H1 (cell line): ENCODE data around the gene PDE6D. TPM values are rescaled to one million over a fixed set of nuclear protein-coding genes. Genes with fewer than 3 reads are reported as not detected.
A peak's percentile ranks its signal among the peaks of the same experiment; 100 is the strongest.

ENCODE experiments used
- CTCF ChIA-PET: fragments of 300-600 bp; sonication (Branson Sonifier 250); formaldehyde crosslinking; loops from one replicate; lab custom pipeline; 2021; ENCODE audit not compliant: partially characterized antibody; lab: Charles Lee
- POLR2A ChIA-PET: fragments of 300-600 bp; sonication (Branson Sonifier 250); formaldehyde crosslinking; loops from one replicate; lab custom pipeline; 2021; ENCODE audit warnings: inconsistent platforms; ENCODE audit not compliant: partially characterized antibody; lab: Charles Lee
- DNase-seq, 2 experiments: peaks; one replicate each; pipeline versions ENCODE4 v3.0.0 to v3.0.0-alpha.2; 2010 to 2022; ENCODE audit warnings: low spot score in 2 of 2, low read depth in 1 of 2, mixed read lengths in 1 of 2
- FAIRE-seq: peaks from 2 replicates; lab custom pipeline; 2011; peaks lifted over from hg19 to GRCh38; lab: Jason Lieb, UNC
- H2AFZ ChIP-seq: 2 replicates; pipeline ENCODE4 v1.8.1; 2012; ENCODE audit warnings: low read length, inconsistent platforms
- H2AK5ac ChIP-seq: 2 replicates; pipeline ENCODE4 v1.6.1; 2013; ENCODE audit warnings: low read depth, low read length
- H2BK120ac ChIP-seq: replicated peaks from 2 replicates; pipeline ENCODE3; 2013; ENCODE audit warnings: low read depth, low read length, inconsistent platforms
- H2BK12ac ChIP-seq: 2 replicates; pipeline ENCODE4 v1.6.1; 2013; ENCODE audit warnings: low read depth, low read length
- H2BK15ac ChIP-seq: 2 replicates; pipeline ENCODE4 v1.6.1; 2013; ENCODE audit warnings: low read length
- H2BK20ac ChIP-seq: 2 replicates; pipeline ENCODE4 v1.6.1; 2013; ENCODE audit warnings: low read length
- H2BK5ac ChIP-seq: 2 replicates; pipeline ENCODE4 v1.6.1; 2013; ENCODE audit warnings: low read depth, low read length
- H3K14ac ChIP-seq: 2 replicates; pipeline ENCODE4 v1.6.1; 2013; ENCODE audit warnings: inconsistent platforms; ENCODE audit not compliant: insufficient read length
- H3K18ac ChIP-seq: 2 replicates; pipeline ENCODE4 v1.6.1; 2013; ENCODE audit warnings: low read length; ENCODE audit errors: extremely low read depth
- H3K23ac ChIP-seq: 2 replicates; pipeline ENCODE4 v1.6.1; 2013; ENCODE audit warnings: inconsistent platforms; ENCODE audit not compliant: insufficient read length
- H3K23me2 ChIP-seq: 2 replicates; pipeline ENCODE4 v1.6.1; 2013; ENCODE audit warnings: low read depth, low read length
- H3K27ac ChIP-seq: 2 replicates; pipeline ENCODE4 v1.6.1; 2011; ENCODE audit warnings: low read depth, low read length, inconsistent platforms
- H3K27me3 ChIP-seq, 4 experiments: replicated peaks in 1 of 4; 1 replicate in 1 of 4; 2 replicates in 3 of 4; pipeline versions ENCODE4 v1.6.1 to v1.8.1; 2011 to 2013; ENCODE audit warnings: low read length in 3 of 4, mild to moderate bottlenecking in 3 of 4, inconsistent platforms in 2 of 4, mixed read lengths in 2 of 4, moderate library complexity in 1 of 4; ENCODE audit not compliant: control insufficient read depth in 3 of 4, insufficient read depth in 3 of 4; ENCODE audit errors: extremely low read depth in 1 of 4
- H3K36me3 ChIP-seq, 4 experiments: 2 replicates each; pipeline versions ENCODE4 v1.6.1 to v1.8.1; 2011 to 2013; ENCODE audit warnings: mild to moderate bottlenecking in 4 of 4, low read length in 3 of 4, moderate library complexity in 2 of 4, control low read depth in 1 of 4, inconsistent platforms in 1 of 4; ENCODE audit not compliant: insufficient read depth in 4 of 4, control insufficient read depth in 2 of 4
- H3K4ac ChIP-seq: replicated peaks from 2 replicates; pipeline ENCODE3; 2013; ENCODE audit warnings: low read length, low read depth, mixed read lengths, inconsistent platforms; ENCODE audit not compliant: insufficient read length
- H3K4me1 ChIP-seq, 4 experiments: replicated peaks in 1 of 4; 1 replicate in 1 of 4; 2 replicates in 3 of 4; pipeline versions ENCODE4 v1.6.1 to v1.8.1; 2011 to 2013; ENCODE audit warnings: low read length in 3 of 4, inconsistent platforms in 2 of 4, mixed read lengths in 1 of 4; ENCODE audit not compliant: insufficient read depth in 4 of 4, control insufficient read depth in 3 of 4
- H3K4me2 ChIP-seq, 2 experiments: 2 replicates each; pipeline versions ENCODE4 v1.6.1 to v1.8.1; 2011 to 2013; ENCODE audit warnings: low read depth in 2 of 2, low read length in 2 of 2, control low read depth in 1 of 2, inconsistent platforms in 1 of 2, mild to moderate bottlenecking in 1 of 2; ENCODE audit not compliant: insufficient read depth in 1 of 2
- H3K4me3 ChIP-seq, 4 experiments: fragments of 200-600, 300-600 bp in 1 of 4; sonication (generic), shearing (Covaris generic), sonication (Bioruptor Twin) in 1 of 4; 2 replicates each; pipeline versions ENCODE4 v1.5.1 to v1.8.1; 2011 to 2016; ENCODE audit warnings: low read length in 4 of 4, low read depth in 3 of 4, control low read depth in 2 of 4, inconsistent platforms in 2 of 4, mild to moderate bottlenecking in 2 of 4, mixed read lengths in 1 of 4, moderate library complexity in 1 of 4; ENCODE audit not compliant: insufficient read depth in 2 of 4; ENCODE audit errors: extremely low read depth in 1 of 4
- H3K56ac ChIP-seq: replicated peaks from 2 replicates; pipeline ENCODE3; 2013; ENCODE audit warnings: low read depth, mild to moderate bottlenecking, mixed read lengths, low read length, inconsistent platforms; ENCODE audit not compliant: insufficient read length
- H3K79me1 ChIP-seq: 2 replicates; pipeline ENCODE4 v1.6.1; 2013; ENCODE audit warnings: low read depth, low read length, control low read depth
- H3K79me2 ChIP-seq, 2 experiments: 2 replicates each; pipeline versions ENCODE4 v1.6.1 to v1.8.1; 2012 to 2013; ENCODE audit warnings: low read length in 2 of 2, mild to moderate bottlenecking in 2 of 2, inconsistent platforms in 1 of 2; ENCODE audit not compliant: insufficient read depth in 2 of 2, control insufficient read depth in 1 of 2
- H3K9ac ChIP-seq, 4 experiments: replicated peaks in 1 of 4; 1 replicate in 1 of 4; 2 replicates in 3 of 4; pipeline versions ENCODE4 v1.6.1 to v1.8.1; 2011 to 2013; ENCODE audit warnings: low read depth in 3 of 4, low read length in 3 of 4, control low read depth in 2 of 4, mild to moderate bottlenecking in 2 of 4, moderate library complexity in 2 of 4, inconsistent platforms in 1 of 4; ENCODE audit errors: extremely low read depth in 1 of 4
- H3K9me3 ChIP-seq, 2 experiments: 2 replicates each; pipeline versions ENCODE4 v1.6.1 to v1.8.1; 2012 to 2013; ENCODE audit warnings: mild to moderate bottlenecking in 2 of 2, moderate library complexity in 2 of 2, control low read depth in 1 of 2, inconsistent platforms in 1 of 2, low read depth in 1 of 2, low read length in 1 of 2, mixed read lengths in 1 of 2; ENCODE audit not compliant: insufficient read depth in 2 of 2
- H4K20me1 ChIP-seq, 2 experiments: replicated peaks in 1 of 2; 2 replicates each; pipeline versions ENCODE3 to v1.8.1; 2011 to 2013; ENCODE audit warnings: inconsistent platforms in 2 of 2, low read length in 2 of 2, mild to moderate bottlenecking in 1 of 2; ENCODE audit not compliant: insufficient read depth in 2 of 2, control insufficient read depth in 1 of 2
- H4K5ac ChIP-seq: 2 replicates; pipeline ENCODE4 v1.6.1; 2013; ENCODE audit warnings: low read length, low read depth, mixed read lengths, inconsistent platforms; ENCODE audit not compliant: insufficient read length
- H4K8ac ChIP-seq: 2 replicates; pipeline ENCODE4 v1.8.0; 2013; ENCODE audit warnings: mild to moderate bottlenecking, moderate library complexity, low read length, inconsistent platforms; ENCODE audit not compliant: insufficient read depth; ENCODE audit errors: extremely low read depth
- H4K91ac ChIP-seq: replicated peaks from 2 replicates; pipeline ENCODE3; 2013; ENCODE audit warnings: low read length, mixed read lengths, inconsistent platforms; ENCODE audit not compliant: insufficient read length
- CBX8 ChIP-seq: fragments of 300-800, 300-1000 bp; sonication (generic); IDR thresholded peaks from 2 replicates; pipeline ENCODE4 v1.7.1; 2016; ENCODE audit warnings: low read depth, low read length, borderline replicate concordance
- HDAC2 ChIP-seq, 2 experiments: fragments of 300-600 bp in 1 of 2; sonication (generic) in 1 of 2; IDR thresholded peaks; 2 replicates each; pipeline ENCODE4 v1.6.1; 2011 to 2012; ENCODE audit warnings: low read depth in 2 of 2, low read length in 2 of 2, mild to moderate bottlenecking in 2 of 2, moderate library complexity in 2 of 2, borderline replicate concordance in 1 of 2, inconsistent platforms in 1 of 2
- SAP30 ChIP-seq: fragments of 300-600 bp; sonication (generic); IDR thresholded peaks from 2 replicates; pipeline ENCODE4 v1.7.1; 2012; ENCODE audit warnings: low read length, moderate library complexity, mild to moderate bottlenecking, inconsistent platforms; ENCODE audit not compliant: insufficient read depth, insufficient replicate concordance
- YY1 ChIP-seq: IDR thresholded peaks from 2 replicates; pipeline ENCODE4 v1.6.1; 2011; ENCODE audit warnings: low read depth, mild to moderate bottlenecking, low read length
- WGBS, 2 experiments: shearing (Covaris generic) in 1 of 2; methylation state at CpG; one replicate each; pipeline versions ENCODE4 v1.1.6 to v1.1.7; 2013 to 2015; ENCODE audit warnings: low lambda C conversion rate in 2 of 2, mixed read lengths in 2 of 2, inconsistent platforms in 1 of 2, low coverage in 1 of 2, missing lambda C conversion rate in 1 of 2; ENCODE audit not compliant: insufficient replicate concordance in 2 of 2, insufficient coverage in 1 of 2, insufficient read length in 1 of 2; ENCODE audit errors: extremely low coverage in 1 of 2, missing lambda C conversion rate in 1 of 2; 5-methylcytosine and 5-hydroxymethylcytosine counted together
- polyA plus RNA-seq, 7 experiments: library from polyadenylated mRNA; depleted of rRNA in 3 of 7; stranded (reverse) in 5 of 7; unstranded in 2 of 7; fragments of >200 nt in 5 of 7; fragments of 200-250 nt in 2 of 7; gene quantifications; 1 replicate in 5 of 7; 2 replicates in 1 of 7; 4 replicates in 1 of 7; pipeline versions ENCODE4 v1.2.1 to v1.2.3, GENCODE V29; 2011 to 2013; ENCODE audit warnings: missing spikeins in 2 of 7, mixed read lengths in 2 of 7
- total RNA-seq: library from RNA; stranded (reverse); fragmentation: NEBNext Ultra II Directional; extraction: Animal tissue kit (Norgen Biotek cat#: 25700); gene quantifications from 2 replicates; pipeline ENCODE4 v1.2.1, GENCODE V29; 2021
- TF ChIP-seq, protein P1 (sequence below): IDR thresholded peaks from 2 replicates; pipeline ENCODE4 v1.6.1; 2012; ENCODE audit warnings: low read length, inconsistent platforms

The PDE6D gene
- total and polyA plus RNA-seq, 2 of the 8 experiments (the other 6 are each of a cell fraction or from before 2014, with no cell fraction given), result 33.7 to 63.9 TPM

- peaks cover 3 to 53% of the 10 kb centered on the region in 2 experiments; a peak in 2 of 4 replicates for H3K79me2 ChIP-seq
- peak overlapping the region; percentile 48 to 59 (median 50); a peak in 6 of 7 replicates for H3K9ac ChIP-seq
- peak overlapping the region; percentile 81; the same call in 1 of the 2 replicates for H2AFZ ChIP-seq
- H3K27ac ChIP-seq, result 0 out of 2 replicates have a peak overlapping the region, but pooled peaks have one; percentile 3
- POLR2A ChIA-PET, result interaction anchor here (0.6 to 2.3 kb wide), 4 partner anchors 67 to 1776 kb away, joined by 5 to 6 read pairs (median 5); no protein-coding TSS in a partner anchor
- H2BK20ac ChIP-seq, result no peak overlapping the region
- H2BK5ac ChIP-seq, result no peak overlapping the region
- H2BK15ac ChIP-seq, result no peak overlapping the region
- TF ChIP-seq, protein P1, sequence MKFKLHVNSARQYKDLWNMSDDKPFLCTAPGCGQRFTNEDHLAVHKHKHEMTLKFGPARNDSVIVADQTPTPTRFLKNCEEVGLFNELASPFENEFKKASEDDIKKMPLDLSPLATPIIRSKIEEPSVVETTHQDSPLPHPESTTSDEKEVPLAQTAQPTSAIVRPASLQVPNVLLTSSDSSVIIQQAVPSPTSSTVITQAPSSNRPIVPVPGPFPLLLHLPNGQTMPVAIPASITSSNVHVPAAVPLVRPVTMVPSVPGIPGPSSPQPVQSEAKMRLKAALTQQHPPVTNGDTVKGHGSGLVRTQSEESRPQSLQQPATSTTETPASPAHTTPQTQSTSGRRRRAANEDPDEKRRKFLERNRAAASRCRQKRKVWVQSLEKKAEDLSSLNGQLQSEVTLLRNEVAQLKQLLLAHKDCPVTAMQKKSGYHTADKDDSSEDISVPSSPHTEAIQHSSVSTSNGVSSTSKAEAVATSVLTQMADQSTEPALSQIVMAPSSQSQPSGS, result peak; percentile 15; the same call in 1 of the 2 replicates
- TF ChIP-seq SAP30, result peak; percentile 85
- TF ChIP-seq CBX8, result no peak
- peak in 1 of 2 experiments; percentile 44; a peak in 1 of 4 replicates for TF ChIP-seq HDAC2 (IDR thresholded peaks at IDR 0.05; ENCODE audit: borderline replicate concordance in 1 of 2, low read depth in 2 of 2, low read length in 2 of 2)
- 0 out of 2 replicates have a peak, but pooled peaks have one; percentile 3 for TF ChIP-seq YY1
- TF ChIP-seq, all 59 proteins: peak for 4
- Histone ChIP-seq H3K4ac (no peak overlapping the region), H3K4me2 (peak overlapping the region; percentile 77 to 96), H2BK12ac (no peak overlapping the region), H3K23ac (no peak overlapping the region), H4K91ac (no peak overlapping the region), H4K5ac (no peak overlapping the region), H3K23me2 (peaks cover 16% of the 10 kb centered on the region), H3K36me3 (no peaks in the 10 kb centered on the region), H3K27me3 (no peaks in the 10 kb centered on the region), H2BK120ac (no peak overlapping the region), H3K9me3 (no peaks in the 10 kb centered on the region), H3K14ac (no peak overlapping the region), H4K20me1 (peaks cover 3 to 10% of the 10 kb centered on the region in 2 experiments), H2AK5ac (no peak overlapping the region), H3K79me1 (peaks cover 5% of the 10 kb centered on the region; the same call in 1 of the 2 replicates), H3K4me1 (peaks cover 0 to 13% (median 4%) of the 10 kb centered on the region in 4 experiments; a peak in 3 of 7 replicates), H3K4me3 (peak overlapping the region; percentile 61 to 93 (median 86)), H4K8ac (no peak overlapping the region), H3K56ac (no peak overlapping the region), H3K18ac (no peak overlapping the region)
- CTCF ChIA-PET, result interaction anchor here (1.3 to 1.7 kb wide), 2 partner anchors 97 to 169 kb away, joined by 5 to 7 read pairs; no protein-coding TSS in a partner anchor
- no peak for DNase-seq
- FAIRE-seq, result no peak
- WGBS, 2 experiments, result 25% methylated on average over 12 of the region's 12 CpGs; no CpG with 5 or more reads in 1 of the 2 experiments
Observed at GRCh38 chr2:231781798-231782726, 980 bp upstream of the PDE6D start.
